ENCODE data around the gene ADAMTSL4.

ADAMTSL4 gene

DNA sequence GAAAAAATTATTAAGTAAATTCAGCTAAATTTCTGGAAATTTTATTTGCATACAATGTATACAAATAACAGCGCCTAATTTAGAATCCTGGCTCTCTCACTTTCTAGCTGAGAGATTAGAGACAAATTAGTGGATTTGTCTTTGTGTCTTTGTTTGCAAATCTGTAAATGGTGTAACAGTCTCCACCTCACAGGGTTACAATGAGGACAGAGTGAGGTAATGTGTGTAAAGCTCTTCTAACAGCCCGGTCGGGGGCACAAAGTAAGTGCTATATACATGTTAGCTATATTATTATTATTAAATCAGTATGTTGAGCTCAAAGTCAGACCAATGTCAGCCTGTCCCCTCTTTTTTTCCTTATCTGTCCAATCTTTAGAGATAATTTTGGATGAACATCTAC, 5.0 kb upstream of the ADAMTSL4 start:
- no peaks in the 10 kb centered on the region for H4K20me1 ChIP-seq (ENCODE audit: insufficient read depth, low read length)
- H2AFZ ChIP-seq (ENCODE audit: low read length): no peak overlapping the region
- H3F3A ChIP-seq (ENCODE audit: insufficient read depth, low read length): no peaks in the 10 kb centered on the region
- no peak overlapping the region for H3K27ac ChIP-seq (ENCODE audit: low read length)
- no peaks in the 10 kb centered on the region for H3K27me3 ChIP-seq (replicated peaks; ENCODE audit: insufficient read depth, low read length)
- no peak overlapping the region for H3K4me2 ChIP-seq (ENCODE audit: low read depth, low read length)
- no peaks in the 10 kb centered on the region for H3K36me3 ChIP-seq (replicated peaks; ENCODE audit: insufficient read depth, low read length)
- H3K4me1 ChIP-seq (ENCODE audit: low read length): 0 out of 2 replicates have a peak, but pooled peaks cover 2% of the 10 kb centered on the region
- no peak overlapping the region for H3K4me3 ChIP-seq (ENCODE audit: low read length)
- no peak overlapping the region for H3K9ac ChIP-seq (ENCODE audit: low read length)
- DNase-seq: peak; percentile 3
- TF ChIP-seq EZH2 (optimal IDR thresholded peaks at IDR 0.05; ENCODE audit: low read depth, low read length) (no peak), EZH2phosphoT487 (IDR thresholded peaks at IDR 0.05; ENCODE audit: low read length) (no peak), CTCF (IDR thresholded peaks at IDR 0.05; ENCODE audit: low read length) (no peak)
- no peaks in the 10 kb centered on the region for H3K9me3 ChIP-seq (replicated peaks; ENCODE audit: insufficient read depth, low read length)
- H3K79me2 ChIP-seq (ENCODE audit: low read length): no peaks in the 10 kb centered on the region
- no peaks in the 10 kb centered on the region for H3K9me2 ChIP-seq (replicated peaks; ENCODE audit: insufficient read depth, low read length)

DNA sequence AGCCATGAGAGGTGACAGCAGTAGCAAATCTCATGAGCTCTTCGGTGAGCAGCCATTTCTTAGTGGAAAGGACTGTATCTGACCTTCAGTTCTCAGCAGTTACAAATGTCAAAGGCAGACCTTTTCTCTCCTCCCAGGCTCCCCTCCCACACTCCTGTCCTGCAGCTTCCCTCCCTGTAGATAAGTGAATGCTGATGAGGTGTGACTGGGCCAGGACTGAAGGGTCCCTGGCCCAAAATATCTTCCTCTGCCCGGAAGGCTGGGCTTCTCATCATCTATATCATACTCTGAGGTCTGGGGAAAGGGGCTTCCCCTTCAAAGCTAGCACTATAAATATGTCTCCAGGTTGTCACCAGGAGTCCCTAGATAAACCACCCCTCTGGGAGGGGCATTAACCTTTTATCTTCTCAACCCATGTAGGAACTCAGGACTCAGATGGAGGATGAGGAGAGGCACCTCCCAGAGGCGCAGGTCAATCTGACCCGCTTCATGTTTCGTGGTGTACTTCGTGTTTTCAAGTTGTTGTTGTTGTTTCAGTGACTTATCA, 3.6 kb upstream of the ADAMTSL4 start:
- no peaks in the 10 kb centered on the region for H3K36me3 ChIP-seq (replicated peaks; ENCODE audit: insufficient read depth, low read length)
- peak; percentile 6 for DNase-seq
- no peak overlapping the region for H3K27ac ChIP-seq (ENCODE audit: low read length)
- no peak overlapping the region for H3K4me3 ChIP-seq (ENCODE audit: low read length)
- TF ChIP-seq EZH2 (optimal IDR thresholded peaks at IDR 0.05; ENCODE audit: low read depth, low read length): no peak
- no peak for TF ChIP-seq CTCF (IDR thresholded peaks at IDR 0.05; ENCODE audit: low read length)
- TF ChIP-seq EZH2phosphoT487 (IDR thresholded peaks at IDR 0.05; ENCODE audit: low read length): no peak
- no peaks in the 10 kb centered on the region for H3F3A ChIP-seq (ENCODE audit: insufficient read depth, low read length)
- H2AFZ ChIP-seq (ENCODE audit: low read length): 0 out of 2 replicates have a peak overlapping the region, but pooled peaks have one; percentile 18
- no peaks in the 10 kb centered on the region for H3K9me3 ChIP-seq (replicated peaks; ENCODE audit: insufficient read depth, low read length)
- H3K9ac ChIP-seq (ENCODE audit: low read length): no peak overlapping the region
- no peaks in the 10 kb centered on the region for H3K9me2 ChIP-seq (replicated peaks; ENCODE audit: insufficient read depth, low read length)
- no peaks in the 10 kb centered on the region for H4K20me1 ChIP-seq (ENCODE audit: insufficient read depth, low read length)
- no peaks in the 10 kb centered on the region for H3K79me2 ChIP-seq (ENCODE audit: low read length)
- H3K4me2 ChIP-seq (ENCODE audit: low read depth, low read length): no peak overlapping the region
- H3K27me3 ChIP-seq (replicated peaks; ENCODE audit: insufficient read depth, low read length): peaks cover 12% of the 10 kb centered on the region
- 0 out of 2 replicates have a peak, but pooled peaks cover 2% of the 10 kb centered on the region for H3K4me1 ChIP-seq (ENCODE audit: low read length)

DNA sequence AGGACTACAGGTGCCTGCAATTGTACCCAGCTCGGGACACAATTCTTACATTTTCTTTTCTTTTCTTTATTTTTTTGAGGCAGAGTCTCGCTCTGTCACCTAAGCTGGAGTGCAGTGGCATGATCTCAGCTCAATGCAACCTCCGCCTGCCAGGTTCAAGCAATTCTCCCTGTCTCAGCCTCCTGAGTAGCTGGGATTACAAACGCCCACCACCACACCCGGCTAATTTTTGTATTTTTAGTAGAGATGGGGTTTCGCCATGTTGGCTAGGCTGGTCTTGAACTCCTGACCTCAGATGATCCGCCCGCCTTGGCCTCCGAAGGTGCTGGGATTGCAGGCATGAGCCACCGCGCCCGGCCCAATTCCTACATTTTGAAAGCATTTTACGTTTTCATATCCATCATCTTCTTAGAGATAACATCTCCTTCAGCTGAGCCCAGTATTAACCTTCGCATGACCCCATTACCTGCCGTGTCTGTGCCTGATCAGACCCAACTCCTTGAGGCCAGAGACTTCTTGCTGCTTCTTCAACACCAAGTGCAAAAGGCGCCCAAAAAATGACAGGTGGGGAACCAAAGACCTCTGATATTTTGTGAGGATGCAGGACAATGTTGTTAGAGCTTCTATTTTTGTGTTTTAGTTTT, 2.8 kb upstream of the ADAMTSL4 start:
- H3K27ac ChIP-seq (ENCODE audit: low read length): no peak overlapping the region
- no peak overlapping the region for H3K9ac ChIP-seq (ENCODE audit: low read length)
- H4K20me1 ChIP-seq (ENCODE audit: insufficient read depth, low read length): no peaks in the 10 kb centered on the region
- no peak overlapping the region for H3K4me2 ChIP-seq (ENCODE audit: low read depth, low read length)
- no peak for TF ChIP-seq CTCF (IDR thresholded peaks at IDR 0.05; ENCODE audit: low read length)
- TF ChIP-seq EZH2phosphoT487 (IDR thresholded peaks at IDR 0.05; ENCODE audit: low read length): no peak
- no peak for TF ChIP-seq EZH2 (optimal IDR thresholded peaks at IDR 0.05; ENCODE audit: low read depth, low read length)
- H3K9me2 ChIP-seq (replicated peaks; ENCODE audit: insufficient read depth, low read length): no peaks in the 10 kb centered on the region
- no peaks in the 10 kb centered on the region for H3K9me3 ChIP-seq (replicated peaks; ENCODE audit: insufficient read depth, low read length)
- peaks cover 20% of the 10 kb centered on the region for H3K27me3 ChIP-seq (replicated peaks; ENCODE audit: insufficient read depth, low read length)
- H3K79me2 ChIP-seq (ENCODE audit: low read length): no peaks in the 10 kb centered on the region
- no peak overlapping the region for H2AFZ ChIP-seq (ENCODE audit: low read length)
- no peaks in the 10 kb centered on the region for H3F3A ChIP-seq (ENCODE audit: insufficient read depth, low read length)
- no peak overlapping the region for H3K4me3 ChIP-seq (ENCODE audit: low read length)
- no peaks in the 10 kb centered on the region for H3K36me3 ChIP-seq (replicated peaks; ENCODE audit: insufficient read depth, low read length)
- peak; percentile 1 for DNase-seq
- H3K4me1 ChIP-seq (ENCODE audit: low read length): 0 out of 2 replicates have a peak, but pooled peaks cover 2% of the 10 kb centered on the region

Measured in MM.1S (cell line).